Stomach (tissue), 9 donors: ENCODE results near the gene MYBPC3. TPM values are rescaled to one million over a fixed set of nuclear protein-coding genes. Genes with fewer than 3 reads are reported as not detected.
"Not testable (repeated sequence)": the region's sequence is repeated elsewhere in the genome, so short reads cannot be mapped to it uniquely, and the experiment has no call there.

Experiments
- DNase-seq, 2 donors: peaks; one replicate each; pipeline versions ENCODE4 v3.0.0 to v3.0.0-alpha.2; 2013 to 2019
- H3K27ac ChIP-seq, 5 donors: fragments of 200-600 bp in 4 of 5; sonication (generic) in 4 of 5; one replicate each; pipeline ENCODE4 v1.5.1; 2013 to 2019; ENCODE audit warnings: mild to moderate bottlenecking in 1 of 5, moderate library complexity in 1 of 5
- H3K27me3 ChIP-seq, 3 donors: fragments of 200-600 bp; sonication (generic); one replicate each; pipeline ENCODE4 v1.5.1; 2017 to 2019; ENCODE audit warnings: mixed run types in 1 of 3
- H3K36me3 ChIP-seq, 4 donors: fragments of 200-600 bp; sonication (generic); 1 replicate in 3 of 4; 2 replicates in 1 of 4; pipeline ENCODE4 v1.5.1; 2016 to 2019
- H3K4me1 ChIP-seq, 4 donors: fragments of 200-600 bp; sonication (generic); one replicate each; pipeline ENCODE4 v1.5.1; 2016 to 2019
- H3K4me3 ChIP-seq, 4 donors: fragments of 200-600 bp; sonication (generic) in 3 of 4; one replicate each; pipeline ENCODE4 v1.5.1; 2016 to 2019; ENCODE audit warnings: mild to moderate bottlenecking in 1 of 4
- H3K9me3 ChIP-seq, 4 donors: fragments of 200-600 bp; sonication (generic); one replicate each; pipeline ENCODE4 v1.5.1; 2016 to 2019
- EP300 ChIP-seq: sonication (generic); formaldehyde crosslinking; IDR thresholded peaks from one replicate; pipeline ENCODE4 v1.6.1; 2017; ENCODE audit warnings: antibody characterized with exemption
- POLR2A ChIP-seq, 4 donors: fragments of 450-650 bp; IDR thresholded peaks; one replicate each; pipeline ENCODE4 v1.6.1; 2016; ENCODE audit warnings: antibody characterized with exemption in 4 of 4, control low read depth in 2 of 4, mild to moderate bottlenecking in 1 of 4, moderate library complexity in 1 of 4
- POLR2AphosphoS5 ChIP-seq, 3 donors: sonication (generic); formaldehyde crosslinking; IDR thresholded peaks; one replicate each; pipeline ENCODE4 v1.6.1; 2016; ENCODE audit warnings: antibody characterized with exemption in 3 of 3
- WGBS, 5 donors: extraction: QIAGEN DNeasy Blood & Tissue Kit in 3 of 5; methylation state at CpG; one replicate each; pipeline versions ENCODE4 v1.1.5 to v1.1.7; 2013 to 2018; 5-methylcytosine and 5-hydroxymethylcytosine counted together
- intact Hi-C: fragments of 100-400 bp; cut with DNase I; formaldehyde crosslinking; loops from one replicate; pipeline ENCODE4 v1.15.1; 2023; ENCODE audit warnings: low total_unique reads
- polyA plus RNA-seq, 3 donors: library from polyadenylated mRNA; stranded (reverse); fragments of 200-250 nt; gene quantifications; one replicate each; pipeline ENCODE4 v1.2.3, GENCODE V29; 2013
- total RNA-seq, 5 donors: library from RNA; depleted of rRNA; stranded (reverse); fragments of >200 nt; gene quantifications; one replicate each; pipeline versions ENCODE4 v1.1.0 to v1.2.3, GENCODE V29; 2014 to 2016
- TF ChIP-seq, protein P1 (sequence below), 7 experiments: fragments of 450-650 bp in 4 of 7; fragments of 200-600 bp in 3 of 7; sonication (generic) in 3 of 7; IDR thresholded peaks; one replicate each; pipeline ENCODE4 v1.5.1; 2016 to 2019; ENCODE audit warnings: antibody characterized with exemption in 7 of 7, control low read depth in 2 of 7, mild to moderate bottlenecking in 1 of 7
- donor health status: healthy with polysubstance abuse.
- donor health status: Bipolar disorder and iron deficiency.
- donor health status: healthy.

The MYBPC3 gene
- total and polyA plus RNA-seq, 8 donors: 0.72 to 15.6 (median 1.5) TPM; not detected in 2

DNA sequence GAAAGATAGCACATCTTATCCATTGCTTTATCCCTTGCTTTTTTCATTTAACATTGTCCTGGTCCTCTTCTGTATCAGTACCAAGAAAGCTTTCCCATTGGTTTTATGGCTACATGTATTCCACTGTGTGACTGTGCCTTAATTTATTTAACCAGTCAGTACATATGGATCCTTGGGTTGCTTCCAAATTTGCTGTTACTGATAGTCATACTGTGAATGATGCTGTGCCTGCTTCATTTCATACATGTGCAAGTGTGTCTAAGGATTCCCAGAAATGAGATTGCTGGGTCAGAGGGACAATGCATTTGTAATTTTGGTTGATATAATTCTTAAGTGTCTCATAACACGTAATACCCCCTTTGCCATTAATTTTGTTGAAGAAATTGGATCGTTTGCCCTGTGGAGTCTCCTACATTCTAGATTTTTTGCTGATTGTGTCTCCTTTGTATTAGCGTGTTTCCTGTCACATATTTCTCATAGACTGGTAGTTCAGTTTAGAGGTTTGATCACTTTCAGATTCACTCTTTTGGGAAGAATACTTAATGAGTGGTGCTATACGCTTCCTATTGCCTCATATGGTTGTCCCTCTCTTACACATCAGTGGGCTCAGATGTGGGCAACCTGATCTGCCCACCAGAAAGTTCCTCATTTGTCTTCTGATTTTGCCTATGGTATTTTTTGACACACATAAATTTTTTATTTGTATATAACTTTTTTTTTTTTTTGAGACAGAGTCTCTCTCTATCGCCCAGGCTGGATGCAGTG, 35.3 kb downstream of the MYBPC3 start:
- Histone ChIP-seq H3K27me3 (no peaks in the 10 kb centered on the region), H3K4me3 (no peak overlapping the region), H3K9me3 (no peaks in the 10 kb centered on the region), H3K36me3 (peaks cover 60 to 75% (median 74%) of the 10 kb centered on the region in 4 donors), H3K27ac (no peak overlapping the region), H3K4me1 (no peaks in the 10 kb centered on the region)
- intact Hi-C loops: no loop called here
- DNase-seq: no peak
- WGBS, 5 donors: 83 to 91% (median 87%) methylated on average over 5 of the region's 5 CpGs
- TF ChIP-seq POLR2AphosphoS5 (IDR thresholded peaks at IDR 0.05) (no peak), EP300 (no peak), POLR2A (IDR thresholded peaks at IDR 0.05) (no peak)
- TF ChIP-seq, protein P1, sequence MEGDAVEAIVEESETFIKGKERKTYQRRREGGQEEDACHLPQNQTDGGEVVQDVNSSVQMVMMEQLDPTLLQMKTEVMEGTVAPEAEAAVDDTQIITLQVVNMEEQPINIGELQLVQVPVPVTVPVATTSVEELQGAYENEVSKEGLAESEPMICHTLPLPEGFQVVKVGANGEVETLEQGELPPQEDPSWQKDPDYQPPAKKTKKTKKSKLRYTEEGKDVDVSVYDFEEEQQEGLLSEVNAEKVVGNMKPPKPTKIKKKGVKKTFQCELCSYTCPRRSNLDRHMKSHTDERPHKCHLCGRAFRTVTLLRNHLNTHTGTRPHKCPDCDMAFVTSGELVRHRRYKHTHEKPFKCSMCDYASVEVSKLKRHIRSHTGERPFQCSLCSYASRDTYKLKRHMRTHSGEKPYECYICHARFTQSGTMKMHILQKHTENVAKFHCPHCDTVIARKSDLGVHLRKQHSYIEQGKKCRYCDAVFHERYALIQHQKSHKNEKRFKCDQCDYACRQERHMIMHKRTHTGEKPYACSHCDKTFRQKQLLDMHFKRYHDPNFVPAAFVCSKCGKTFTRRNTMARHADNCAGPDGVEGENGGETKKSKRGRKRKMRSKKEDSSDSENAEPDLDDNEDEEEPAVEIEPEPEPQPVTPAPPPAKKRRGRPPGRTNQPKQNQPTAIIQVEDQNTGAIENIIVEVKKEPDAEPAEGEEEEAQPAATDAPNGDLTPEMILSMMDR (IDR thresholded peaks at IDR 0.05): no peak

- H3K27me3 ChIP-seq, H3K4me3 ChIP-seq, intact Hi-C loops, H3K4me1 ChIP-seq, H3K27ac ChIP-seq, H3K9me3 ChIP-seq: not testable (repeated sequence)
- WGBS, 5 donors: 90 to 95% (median 94%) methylated on average over 8 of the region's 8 CpGs
- H3K36me3 ChIP-seq: peaks cover 60 to 83% (median 81%) of the 10 kb centered on the region in 4 donors
- DNase-seq: peak in 1 of 2 donors; percentile 14
Measured at GRCh38 chr11:47316501-47316900, 36.0 kb downstream of the MYBPC3 start.

GRCh38 chr11:47314992-47315391, 37.5 kb downstream of the MYBPC3 start:
- DNase-seq: no peak
- no peak overlapping the region for H3K4me3 ChIP-seq
- no peaks in the 10 kb centered on the region for H3K4me1 ChIP-seq
- TF ChIP-seq POLR2A (IDR thresholded peaks at IDR 0.05) (no peak), POLR2AphosphoS5 (IDR thresholded peaks at IDR 0.05) (no peak), EP300 (no peak)
- TF ChIP-seq, protein P1 (IDR thresholded peaks at IDR 0.05): no peak
- H3K27me3 ChIP-seq: no peaks in the 10 kb centered on the region
- H3K36me3 ChIP-seq: peaks cover 70 to 98% (median 96%) of the 10 kb centered on the region in 4 donors
- intact Hi-C loops: no loop called here
- WGBS, 5 donors: 87 to 92% (median 91%) methylated on average over 5 of the region's 5 CpGs
- no peaks in the 10 kb centered on the region for H3K9me3 ChIP-seq
- no peak overlapping the region for H3K27ac ChIP-seq

DNA sequence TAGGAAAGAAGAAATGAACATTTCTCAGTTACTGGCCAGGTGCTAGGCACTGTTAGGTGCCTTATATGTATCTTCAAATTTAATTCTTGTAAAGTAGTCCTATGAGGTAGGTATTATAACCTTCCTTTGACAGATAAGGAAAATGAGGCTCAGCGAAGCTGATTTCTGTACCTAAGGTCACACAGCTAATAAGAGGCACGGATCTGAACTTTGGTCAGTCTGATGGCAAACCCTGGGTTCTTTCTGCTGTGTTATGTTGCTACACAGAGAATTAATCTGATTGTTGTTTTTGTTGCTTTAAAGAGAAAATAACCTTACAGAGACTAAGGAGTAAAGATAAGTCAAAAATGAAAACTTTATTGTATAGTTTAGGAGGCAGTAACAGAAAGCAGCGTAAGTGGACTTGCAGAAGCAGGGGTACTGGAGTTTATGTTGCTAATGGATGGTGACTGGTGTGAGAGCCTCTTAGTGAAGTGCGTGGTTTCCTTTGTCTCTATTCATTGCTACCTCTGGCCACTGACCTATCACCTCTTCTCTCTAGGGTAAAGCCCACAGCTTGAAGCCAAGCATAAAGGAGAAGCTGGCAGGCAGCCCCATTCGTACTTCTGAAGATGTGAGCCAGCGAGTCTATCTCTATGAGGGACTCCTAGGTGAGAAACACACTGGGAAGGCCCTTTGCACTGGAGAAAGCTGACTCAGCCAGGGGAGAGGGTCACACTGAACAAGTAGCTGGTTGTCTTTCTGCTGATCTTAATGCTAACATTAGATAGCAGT, 44.3 kb downstream of the MYBPC3 start:
- Histone ChIP-seq H3K4me3 (no peak overlapping the region), H3K27ac (no peak overlapping the region), H3K9me3 (peaks cover 0 to 3% (median under 1%) of the 10 kb centered on the region in 4 donors), H3K4me1 (no peaks in the 10 kb centered on the region), H3K27me3 (no peaks in the 10 kb centered on the region), H3K36me3 (peaks cover 92 to 100% (median 100%) of the 10 kb centered on the region in 4 donors)
- DNase-seq: no peak
- intact Hi-C loops: no loop called here
- 86 to 93% (median 89%) methylated on average over 6 of the region's 6 CpGs for WGBS, 5 donors
- no peak for TF ChIP-seq POLR2AphosphoS5 (IDR thresholded peaks at IDR 0.05)
- TF ChIP-seq, protein P1 (IDR thresholded peaks at IDR 0.05): no peak
- TF ChIP-seq POLR2A (IDR thresholded peaks at IDR 0.05): no peak
- no peak for TF ChIP-seq EP300
